Activated naive CD4-positive, alpha-beta T cell treated with anti-CD3 and anti-CD28 coated beads for 36 hours (primary cell): ENCODE data around the gene TMED10. TPM values are rescaled to one million over a fixed set of nuclear protein-coding genes. Genes with fewer than 3 reads are reported as not detected.
A peak's percentile ranks its signal among the peaks of the same experiment; 100 is the strongest.
"Not testable (repeated sequence)": the region's sequence is repeated elsewhere in the genome, so short reads cannot be mapped to it uniquely, and the experiment has no call there.

Source experiments
- CTCF ChIA-PET: fragments of 350-600 bp; sonication (Branson Sonifier 250); formaldehyde crosslinking; loops from one replicate; lab custom pipeline; 2021; ENCODE audit warnings: antibody characterized with exemption; lab: Charles Lee
- DNase-seq: peaks from one replicate; pipeline ENCODE4 v3.0.0-alpha.2; 2020
- H3K27ac Mint-ChIP-seq: one replicate; pipeline ENCODE4 v1.8.0; 2021; ENCODE audit warnings: mild to moderate bottlenecking, mixed read lengths
- H3K27me3 Mint-ChIP-seq: one replicate; pipeline ENCODE4 v1.8.0; 2021; ENCODE audit warnings: low read depth, mixed read lengths
- H3K36me3 Mint-ChIP-seq: one replicate; pipeline ENCODE4 v1.8.0; 2021; ENCODE audit warnings: low read depth, mixed read lengths
- H3K4me1 Mint-ChIP-seq: one replicate; pipeline ENCODE4 v1.8.0; 2021; ENCODE audit warnings: low read depth, mixed read lengths
- H3K4me3 Mint-ChIP-seq: one replicate; pipeline ENCODE4 v1.8.0; 2021; ENCODE audit warnings: mild to moderate bottlenecking, moderate library complexity, mixed read lengths
- H3K9me3 Mint-ChIP-seq: one replicate; pipeline ENCODE4 v1.8.0; 2021; ENCODE audit warnings: mixed read lengths
- intact Hi-C: fragments of 100-400 bp; cut with micrococcal nuclease; formaldehyde crosslinking; loops from one replicate; pipeline ENCODE4 v1.15.1; 2023
- total RNA-seq, 2 experiments: library from RNA; stranded (reverse); gene quantifications; one replicate each; pipeline ENCODE4 v1.2.3, GENCODE V29; 2021

Gene TMED10
- total RNA-seq, 2 experiments from 2014 or later = 151 to 156 TPM

- no peak for DNase-seq
- H3K27me3 Mint-ChIP-seq = no peaks in the 10 kb centered on the region
- H3K27ac Mint-ChIP-seq = no peak overlapping the region
- peaks cover 37% of the 10 kb centered on the region for H3K4me1 Mint-ChIP-seq
- no peaks in the 10 kb centered on the region for H3K9me3 Mint-ChIP-seq
- peaks cover 18% of the 10 kb centered on the region for H3K36me3 Mint-ChIP-seq
- no peak overlapping the region for H3K4me3 Mint-ChIP-seq
- CTCF ChIA-PET = interaction anchor here (0.6 to 7.0 kb wide), 7 partner anchors 9 to 165 kb away, joined by 3 to 78 read pairs (median 3); no protein-coding TSS in a partner anchor
- intact Hi-C loops = no loop called here
These were observed 37.9 kb downstream of the TMED10 start for GRCh38 chr14:75138492-75138891.

GRCh38 chr14:75134644-75135043, 41.8 kb downstream of the TMED10 start:
- CTCF ChIA-PET = interaction anchor here (1.1 to 7.0 kb wide), 3 partner anchors 18 to 168 kb away, joined by 3 to 78 read pairs (median 38); no protein-coding TSS in a partner anchor
- no peak overlapping the region for H3K4me3 Mint-ChIP-seq
- no peaks in the 10 kb centered on the region for H3K9me3 Mint-ChIP-seq
- no peaks in the 10 kb centered on the region for H3K27me3 Mint-ChIP-seq
- no peak for DNase-seq
- intact Hi-C loops = loop anchor here (5.0 kb wide), 1 partner anchor 428 kb away; no protein-coding TSS in a partner anchor
- no peak overlapping the region for H3K27ac Mint-ChIP-seq
- peaks cover 26% of the 10 kb centered on the region for H3K36me3 Mint-ChIP-seq
- peaks cover 26% of the 10 kb centered on the region for H3K4me1 Mint-ChIP-seq

- H3K4me1 Mint-ChIP-seq = peaks cover 19% of the 10 kb centered on the region
- no peaks in the 10 kb centered on the region for H3K9me3 Mint-ChIP-seq
- peaks cover 25% of the 10 kb centered on the region for H3K36me3 Mint-ChIP-seq
- DNase-seq = no peak
- intact Hi-C loops = loop anchor here (2.0 to 5.0 kb wide), 2 partner anchors 359 to 429 kb away; no protein-coding TSS in a partner anchor
- H3K4me3 Mint-ChIP-seq = no peak overlapping the region
- H3K27ac Mint-ChIP-seq = no peak overlapping the region
- H3K27me3 Mint-ChIP-seq = no peaks in the 10 kb centered on the region
- CTCF ChIA-PET = interaction anchor here (0.6 to 7.0 kb wide), 3 partner anchors 149 to 169 kb away, joined by 3 to 78 read pairs (median 38); no protein-coding TSS in a partner anchor
These were observed 42.8 kb downstream of the TMED10 start for GRCh38 chr14:75133597-75133996.

GRCh38 chr14:75132382-75133086, 43.9 kb downstream of the TMED10 start:
- no peaks in the 10 kb centered on the region for H3K9me3 Mint-ChIP-seq
- intact Hi-C loops = loop anchor here (1.0 to 5.0 kb wide), 4 partner anchors 164 to 430 kb away; no protein-coding TSS in a partner anchor
- no peaks in the 10 kb centered on the region for H3K27me3 Mint-ChIP-seq
- CTCF ChIA-PET = interaction anchor here (0.7 to 5.1 kb wide), 12 partner anchors 10 to 475 kb away, joined by 3 to 65 read pairs (median 4); partner anchors contain the start of gene DLST
- H3K36me3 Mint-ChIP-seq = peaks cover 27% of the 10 kb centered on the region
- peak overlapping the region; percentile 24 for H3K27ac Mint-ChIP-seq
- no peak overlapping the region for H3K4me3 Mint-ChIP-seq
- peak; percentile 64 for DNase-seq
- peaks cover 19% of the 10 kb centered on the region for H3K4me1 Mint-ChIP-seq

- Mint-ChIP-seq H3K4me1 (peaks cover 39% of the 10 kb centered on the region), H3K27ac (no peak overlapping the region), H3K27me3 (no peaks in the 10 kb centered on the region), H3K4me3 (no peak overlapping the region), H3K36me3 (peaks cover 21% of the 10 kb centered on the region), H3K9me3 (no peaks in the 10 kb centered on the region)
- no peak for DNase-seq
- CTCF ChIA-PET = interaction anchor here (0.7 to 5.1 kb wide), 3 partner anchors 9 to 175 kb away, joined by 3 to 64 read pairs (median 3); no protein-coding TSS in a partner anchor
- intact Hi-C loops = no loop called here
These were observed 47.8 kb downstream of the TMED10 start for GRCh38 chr14:75128596-75128990.

- CTCF ChIA-PET = interaction anchor here (0.7 to 5.1 kb wide), 3 partner anchors 9 to 175 kb away, joined by 3 to 64 read pairs (median 3); no protein-coding TSS in a partner anchor
- Mint-ChIP-seq H3K27me3 (no peaks in the 10 kb centered on the region), H3K27ac (peak overlapping the region; percentile 80), H3K4me1 (peaks cover 40% of the 10 kb centered on the region), H3K36me3 (peaks cover 18% of the 10 kb centered on the region), H3K4me3 (peak overlapping the region; percentile 96), H3K9me3 (no peaks in the 10 kb centered on the region)
- no peak for DNase-seq
- intact Hi-C loops = loop anchor here (1.0 to 2.0 kb wide), 6 partner anchors 15 to 532 kb away; partner anchors contain the start of genes DLST, EIF2B2, ERG28 and MLH3
These were observed 48.4 kb downstream of the TMED10 start for GRCh38 chr14:75127903-75128595.

- H3K9me3 Mint-ChIP-seq, H3K27me3 Mint-ChIP-seq: not testable (repeated sequence)
- Mint-ChIP-seq H3K36me3 (peaks cover 13% of the 10 kb centered on the region), H3K4me3 (peak overlapping the region; percentile 96), H3K27ac (peak overlapping the region; percentile 97), H3K4me1 (peaks cover 37% of the 10 kb centered on the region)
- DNase-seq = peak; percentile 30
- CTCF ChIA-PET = interaction anchor here (4.0 to 5.1 kb wide), 2 partner anchors 169 to 176 kb away, joined by 24 to 64 read pairs; no protein-coding TSS in a partner anchor
- intact Hi-C loops = loop anchor here (1.0 to 2.0 kb wide), 6 partner anchors 15 to 533 kb away; partner anchors contain the start of genes DLST, EIF2B2, ERG28 and MLH3
These were observed 49.0 kb downstream of the TMED10 start for GRCh38 chr14:75127474-75127820.

- peaks cover 40% of the 10 kb centered on the region for H3K4me1 Mint-ChIP-seq
- peak; percentile 92 for DNase-seq
- no peaks in the 10 kb centered on the region for H3K9me3 Mint-ChIP-seq
- H3K4me3 Mint-ChIP-seq = peak within 1 kb of the TSS; percentile 96
- H3K27ac Mint-ChIP-seq = peak within 1 kb of the TSS; percentile 97
- CTCF ChIA-PET = interaction anchor here (0.6 to 4.0 kb wide), 3 partner anchors 13 to 222 kb away, joined by 3 to 24 read pairs (median 7); no protein-coding TSS in a partner anchor
- intact Hi-C loops = loop anchor here (1.0 to 2.0 kb wide), 7 partner anchors 16 to 533 kb away; partner anchors contain the start of genes DLST, EIF2B2, ERG28 and MLH3
- no peaks in the 10 kb centered on the region for H3K27me3 Mint-ChIP-seq
- peaks cover 12% of the 10 kb centered on the region for H3K36me3 Mint-ChIP-seq
These were observed 49.5 kb downstream of the TMED10 start, which contains the start of gene NEK9 for GRCh38 chr14:75126679-75127473. TSS of gene NEK9 (minus strand) at chr14:75127048. CDS start at chr14:75126921, 127 bp downstream.

- CTCF ChIA-PET = interaction anchor here (0.6 to 4.0 kb wide), 5 partner anchors 14 to 221 kb away, joined by 3 to 24 read pairs (median 3); partner anchors contain the start of gene MLH3
- H3K9me3 Mint-ChIP-seq = no peaks in the 10 kb centered on the region
- peaks cover 44% of the 10 kb centered on the region for H3K4me1 Mint-ChIP-seq
- H3K27ac Mint-ChIP-seq = peak overlapping the region; percentile 97
- peak; percentile 38 for DNase-seq
- no peaks in the 10 kb centered on the region for H3K27me3 Mint-ChIP-seq
- peak overlapping the region; percentile 96 for H3K4me3 Mint-ChIP-seq
- intact Hi-C loops = loop anchor here (1.0 to 2.0 kb wide), 4 partner anchors 17 to 245 kb away; partner anchors contain the start of genes DLST, MLH3 and TMED10
- peaks cover 16% of the 10 kb centered on the region for H3K36me3 Mint-ChIP-seq
These were observed 50.3 kb downstream of the TMED10 start for GRCh38 chr14:75126121-75126544.

- no peaks in the 10 kb centered on the region for H3K27me3 Mint-ChIP-seq
- CTCF ChIA-PET = interaction anchor here (0.8 to 4.0 kb wide), 4 partner anchors 16 to 176 kb away, joined by 3 to 24 read pairs (median 3); partner anchors contain the start of gene MLH3
- no peak for DNase-seq
- intact Hi-C loops = loop anchor here (1.0 to 2.0 kb wide), 4 partner anchors 17 to 245 kb away; partner anchors contain the start of genes DLST, MLH3 and TMED10
- H3K4me1 Mint-ChIP-seq = peaks cover 49% of the 10 kb centered on the region
- peaks cover 18% of the 10 kb centered on the region for H3K36me3 Mint-ChIP-seq
- peak overlapping the region; percentile 96 for H3K4me3 Mint-ChIP-seq
- H3K27ac Mint-ChIP-seq = peak overlapping the region; percentile 97
- no peaks in the 10 kb centered on the region for H3K9me3 Mint-ChIP-seq
These were observed 50.8 kb downstream of the TMED10 start for GRCh38 chr14:75125617-75126016.

- CTCF ChIA-PET = interaction anchor here (0.6 to 4.0 kb wide), 3 partner anchors 15 to 330 kb away, joined by 3 to 24 read pairs (median 3); no protein-coding TSS in a partner anchor
- peak; percentile 40 for DNase-seq
- H3K9me3 Mint-ChIP-seq = no peaks in the 10 kb centered on the region
- H3K27me3 Mint-ChIP-seq = no peaks in the 10 kb centered on the region
- H3K36me3 Mint-ChIP-seq = peaks cover 23% of the 10 kb centered on the region
- H3K27ac Mint-ChIP-seq = peak overlapping the region; percentile 62
- peaks cover 53% of the 10 kb centered on the region for H3K4me1 Mint-ChIP-seq
- peak overlapping the region; percentile 22 for H3K4me3 Mint-ChIP-seq
- intact Hi-C loops = no loop called here
These were observed 52.4 kb downstream of the TMED10 start for GRCh38 chr14:75123991-75124390.
